GM18505 (cell line): ENCODE measurements around the gene RANBP9.

Experiments
- ATAC-seq: cut with Tn5 transposase; IDR thresholded peaks from one replicate; pipeline ENCODE4 v1.9.1; 2021; ENCODE audit not compliant: unreplicated experiment
- POLR2A ChIP-seq: IDR thresholded peaks from 4 replicates; pipeline ENCODE4 v1.6.1; 2011; ENCODE audit warnings: borderline replicate concordance; ENCODE audit not compliant: insufficient read depth, insufficient read length; ENCODE audit errors: extremely low read depth

The RANBP9 gene

DNA sequence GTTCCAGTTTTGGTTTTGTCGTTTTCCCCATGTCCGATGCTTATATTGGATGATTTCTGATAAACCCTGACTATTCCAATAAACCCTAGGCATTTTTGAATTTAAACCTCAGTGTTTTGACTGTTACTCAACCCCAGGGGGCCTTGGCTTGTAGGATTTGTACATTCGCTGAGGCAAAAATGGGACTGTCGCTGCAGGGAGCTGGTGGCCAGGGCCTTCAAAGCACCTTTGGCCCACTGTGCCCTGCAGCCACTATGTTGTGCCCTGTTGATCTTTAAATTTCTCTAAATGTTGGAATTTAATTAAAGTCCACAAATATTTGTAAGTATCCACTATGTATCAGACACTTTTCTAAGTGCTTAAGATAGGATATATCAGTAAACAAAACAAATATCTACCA lies 106.0 kb downstream of the RANBP9 start:
- ATAC-seq: no peak
- TF ChIP-seq POLR2A: no peak

DNA sequence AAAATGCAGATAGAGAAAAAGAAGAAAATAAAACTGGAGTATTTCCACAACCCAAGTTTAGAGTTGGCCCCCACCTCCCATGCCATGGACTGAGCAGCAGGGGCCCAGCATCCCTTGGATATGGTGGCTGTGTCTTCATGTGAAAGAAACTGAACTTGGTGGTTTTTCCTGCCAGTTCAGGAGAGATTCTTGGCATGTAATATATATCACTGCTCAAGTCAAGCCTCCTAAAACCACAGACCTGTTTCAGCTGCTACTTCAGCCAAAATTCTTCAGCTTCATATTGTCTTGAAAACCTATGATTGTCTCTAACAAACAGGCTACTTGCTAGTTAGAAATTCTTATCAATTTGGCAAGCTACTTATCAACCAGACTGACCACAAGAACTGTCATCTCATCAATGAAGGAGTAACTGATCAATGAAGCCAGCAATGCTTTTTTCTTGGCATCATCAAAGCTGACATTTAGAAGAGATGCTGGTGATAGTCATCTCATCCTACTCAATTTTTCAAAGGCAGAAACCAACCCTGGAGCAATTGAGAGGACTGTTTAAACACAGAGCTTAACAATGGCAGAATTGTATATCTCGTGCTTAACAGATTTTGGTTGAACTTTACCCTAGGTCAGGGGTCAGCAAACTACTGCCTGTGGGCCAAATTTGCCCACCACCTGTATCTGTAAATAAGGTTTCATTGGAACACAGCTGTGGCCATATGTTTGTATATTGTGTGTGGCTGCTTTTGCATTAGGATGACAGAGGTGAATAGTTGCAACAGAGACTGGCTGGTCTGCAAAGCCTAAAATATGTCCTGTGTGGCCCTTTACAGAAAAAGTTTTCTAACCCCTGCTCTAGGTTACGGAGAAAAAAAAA lies 106.9 kb downstream of the RANBP9 start:
- TF ChIP-seq POLR2A: no peak
- ATAC-seq: no peak

DNA sequence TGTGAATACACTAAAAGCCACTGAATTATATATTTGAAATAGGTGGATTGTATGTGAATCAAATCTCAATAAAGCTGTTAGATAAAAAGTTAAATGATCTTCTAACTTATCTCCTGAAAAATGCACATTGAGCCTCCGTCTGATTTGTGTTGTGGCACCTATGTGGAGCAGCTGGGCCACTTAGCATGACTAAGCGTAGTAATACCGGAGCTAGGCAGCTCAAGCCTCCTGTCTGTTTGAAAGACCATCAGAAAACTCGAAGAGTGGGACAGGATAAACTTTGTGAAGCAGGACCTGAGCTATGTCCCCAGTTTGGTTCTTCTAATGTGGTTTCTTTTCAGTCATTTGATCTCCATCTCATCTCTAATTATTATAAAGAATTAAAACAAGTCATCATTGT lies 107.5 kb downstream of the RANBP9 start:
- ATAC-seq: no peak
- no peak for TF ChIP-seq POLR2A

DNA sequence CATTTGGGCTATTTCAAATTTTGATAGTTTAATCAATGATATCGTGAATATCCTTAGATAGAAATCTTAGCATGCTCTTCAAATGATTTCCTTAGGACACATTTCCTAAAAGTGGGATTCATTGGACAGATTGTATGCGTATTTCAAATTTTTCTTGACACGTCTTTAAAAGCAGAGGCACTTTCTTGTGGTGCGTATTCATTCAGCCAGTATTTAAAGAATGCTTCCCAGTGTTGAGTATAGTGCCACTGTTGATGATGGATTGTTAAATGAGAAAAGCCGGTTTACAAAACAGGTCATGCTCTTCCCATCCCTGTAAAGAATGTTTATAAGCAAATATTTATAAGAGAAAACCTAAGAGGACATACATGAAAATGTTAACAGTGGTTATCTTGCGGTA lies 111.6 kb downstream of the RANBP9 start:
- no peak for ATAC-seq
- no peak for TF ChIP-seq POLR2A

- TF ChIP-seq POLR2A: no peak
- ATAC-seq: no peak
Observed at GRCh38 chr6:13597073-13597472, 114.6 kb downstream of the RANBP9 start.

DNA sequence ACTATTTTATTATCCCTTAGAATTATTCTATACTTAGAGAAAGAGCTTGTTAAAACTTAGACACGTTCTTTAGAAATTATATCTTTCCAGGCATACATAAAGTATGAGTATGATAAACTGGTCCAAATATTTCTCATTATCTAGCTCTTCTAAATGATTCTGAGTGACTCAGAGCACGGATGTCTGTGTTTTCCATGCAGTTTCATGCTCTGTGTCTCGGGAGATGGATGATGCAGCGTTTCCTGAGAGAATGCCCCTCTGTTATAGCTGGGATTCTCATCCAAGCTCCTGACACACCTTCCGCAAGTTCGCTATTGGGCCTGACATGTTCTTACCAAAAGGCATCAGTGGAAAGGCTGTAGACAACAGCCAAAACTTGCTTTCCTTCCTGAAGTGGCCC lies 117.9 kb downstream of the RANBP9 start:
- ATAC-seq: no peak
- no peak for TF ChIP-seq POLR2A

DNA sequence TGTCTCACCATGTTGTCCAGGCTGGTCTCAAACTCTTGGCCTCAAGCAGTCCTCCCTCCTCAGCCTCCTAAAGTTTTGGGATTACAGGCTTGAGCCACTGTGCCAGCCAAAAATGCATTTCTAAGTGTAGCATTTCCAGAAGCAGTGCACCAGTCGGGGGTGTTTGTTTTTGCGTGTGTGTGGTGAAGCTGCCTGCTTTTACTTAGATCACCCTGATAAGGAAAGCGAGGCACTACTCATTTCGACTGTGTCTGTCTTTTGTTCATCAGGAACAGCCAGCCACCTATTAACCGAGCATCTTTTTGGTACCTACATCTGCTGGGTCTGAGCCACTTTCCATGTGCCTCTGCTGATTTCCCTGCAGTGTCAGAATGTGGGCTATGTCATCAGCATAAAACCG lies 118.5 kb downstream of the RANBP9 start:
- no peak for TF ChIP-seq POLR2A

DNA sequence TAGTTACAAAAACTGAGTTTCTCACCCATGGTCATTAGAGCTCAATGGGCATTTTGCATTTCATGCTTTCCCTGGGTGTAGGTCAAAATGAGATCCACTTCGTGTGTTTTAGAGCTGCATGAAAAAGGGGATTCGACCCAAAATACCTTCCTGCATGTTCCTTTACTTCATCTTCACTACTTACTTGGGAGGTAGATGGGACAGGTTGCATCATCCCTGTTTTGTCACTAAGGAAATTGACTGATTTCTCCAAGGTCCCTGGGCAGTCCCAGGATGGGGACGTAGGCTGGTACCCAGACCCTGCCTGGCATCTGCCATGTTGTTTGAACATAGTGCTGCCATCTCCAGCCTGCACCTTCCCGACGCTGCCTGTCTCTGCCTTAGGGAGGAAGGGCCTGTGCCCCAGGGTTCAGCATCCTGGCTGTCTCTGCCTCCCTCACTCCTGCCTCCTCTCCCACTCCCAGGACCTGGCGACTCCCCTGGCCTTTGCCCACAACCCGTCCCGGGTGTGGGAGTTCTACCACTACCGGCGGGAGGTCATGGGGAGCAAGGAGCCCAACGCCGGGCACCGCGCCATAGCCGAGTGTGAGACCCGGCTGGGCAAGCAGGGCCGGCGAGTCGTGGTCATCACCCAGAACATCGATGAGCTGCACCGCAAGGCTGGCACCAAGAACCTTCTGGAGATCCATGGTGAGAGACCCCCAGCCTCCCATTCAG lies 120.3 kb downstream of the RANBP9 start:
- TF ChIP-seq POLR2A: no peak
- ATAC-seq: no peak

More for the DNA sequence above, 118.5 kb downstream of the RANBP9 start:
- no peak for ATAC-seq

GRCh38 chr6:13590574-13591153 lies 121.0 kb downstream of the RANBP9 start:
- TF ChIP-seq POLR2A: no peak
- ATAC-seq: no peak

DNA sequence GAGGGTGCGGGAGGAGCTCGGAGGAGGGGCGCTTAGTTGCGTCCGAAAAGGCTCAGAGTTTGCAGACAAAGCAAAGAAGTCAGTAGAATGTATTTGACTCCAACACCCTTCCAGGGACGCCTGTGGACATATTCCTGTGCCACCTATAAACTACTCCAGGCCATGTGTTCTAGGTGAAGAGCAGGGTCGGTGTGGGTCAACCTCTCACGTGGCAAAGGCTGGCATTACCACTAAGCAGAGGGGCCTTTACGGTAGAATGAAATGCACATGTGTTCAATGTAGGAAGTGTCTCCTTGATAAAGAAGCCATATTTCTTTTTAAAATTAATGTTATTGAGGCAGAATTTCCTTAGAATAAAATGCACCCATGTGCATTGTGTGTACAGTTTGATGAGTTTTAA lies 121.8 kb downstream of the RANBP9 start:
- no peak for TF ChIP-seq POLR2A
- ATAC-seq: no peak

GRCh38 chr6:13586603-13587542 lies 124.8 kb downstream of the RANBP9 start:
- no peak for TF ChIP-seq POLR2A
- ATAC-seq: no peak

- ATAC-seq: no peak
Observed at GRCh38 chr6:13581700-13582229, 129.9 kb downstream of the RANBP9 start.

More at GRCh38 chr6:13581700-13582229, 129.9 kb downstream of the RANBP9 start:
- TF ChIP-seq POLR2A: no peak
